Activated naive CD8-positive, alpha-beta T cell treated with anti-CD3 and anti-CD28 coated beads, Interleukin-2, amount 50 U/mL, for 24 hours (primary cell): ENCODE measurements around the gene GXYLT1.
"Not testable (repeated sequence)": the region's sequence is repeated elsewhere in the genome, so short reads cannot be mapped to it uniquely, and the experiment has no call there.

Experiments used
- ATAC-seq: fragments of 150-1000 bp; cut with Tn5 transposase; one replicate; pipeline ENCODE4 v1.10.0; 2021
- DNase-seq: peaks from one replicate; pipeline ENCODE4 v3.0.0; 2021
- H3K27ac Mint-ChIP-seq: one replicate; pipeline ENCODE4 v1.8.0; 2021; ENCODE audit warnings: mild to moderate bottlenecking, mixed read lengths
- H3K27me3 Mint-ChIP-seq: one replicate; pipeline ENCODE4 v1.8.0; 2021; ENCODE audit warnings: mixed read lengths
- H3K36me3 Mint-ChIP-seq: one replicate; pipeline ENCODE4 v1.8.0; 2021; ENCODE audit warnings: low read depth, mixed read lengths
- H3K4me1 Mint-ChIP-seq: one replicate; pipeline ENCODE4 v1.8.0; 2021; ENCODE audit warnings: mixed read lengths
- H3K4me3 Mint-ChIP-seq: one replicate; pipeline ENCODE4 v1.8.0; 2021; ENCODE audit warnings: mild to moderate bottlenecking, moderate library complexity, mixed read lengths
- H3K9me3 Mint-ChIP-seq: one replicate; pipeline ENCODE4 v1.8.0; 2021; ENCODE audit warnings: mixed read lengths

Gene GXYLT1

DNA sequence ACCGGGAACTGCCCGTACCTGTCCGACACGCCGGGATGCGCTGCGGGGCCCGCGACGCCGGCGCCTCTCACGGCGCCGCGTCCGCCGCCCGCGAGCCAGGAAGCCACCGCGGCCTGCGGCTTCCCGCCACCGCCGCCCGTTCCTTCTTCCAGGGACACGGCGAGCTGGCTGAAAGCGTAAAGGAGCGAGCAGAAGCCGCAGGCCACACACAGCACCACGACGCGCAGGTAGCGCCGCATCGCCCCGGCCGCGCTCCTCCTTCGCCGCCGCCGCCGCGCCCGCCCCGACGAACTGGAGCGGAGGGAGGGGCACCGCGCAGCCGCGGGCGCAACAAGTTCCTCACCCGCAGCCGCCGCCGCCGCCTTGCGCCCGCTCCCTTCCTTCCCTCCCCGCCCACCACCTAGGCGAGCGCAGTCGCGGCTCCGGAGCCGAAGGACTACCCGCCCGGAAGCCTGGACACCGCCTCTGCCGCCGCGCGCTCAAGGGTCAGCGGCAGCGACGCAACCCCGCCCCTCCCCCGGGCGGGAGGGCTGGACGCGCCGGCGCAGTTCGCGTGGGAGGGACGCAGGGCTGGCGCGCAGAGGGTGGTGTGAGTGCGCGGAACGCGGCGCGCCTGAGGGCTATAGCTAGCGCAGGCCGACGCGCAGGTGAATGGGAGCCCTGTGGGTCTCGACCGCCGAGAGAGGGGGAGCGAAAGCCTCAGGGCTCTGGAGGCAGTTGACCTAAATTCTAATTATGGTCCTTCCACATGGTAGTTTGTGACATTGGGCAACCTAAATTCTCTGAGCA lies at the start of gene GXYLT1:
Gene GXYLT1, minus strand, starts transcription at position 467 of the 789 bp plus-strand sequence. Its CDS starts 228 bp downstream, at position 239.
- Mint-ChIP-seq H3K36me3 (no peaks in the 10 kb centered on the region), H3K4me3 (peak within 1 kb of the TSS; percentile 93), H3K4me1 (peaks cover 33% of the 10 kb centered on the region), H3K27ac (peak within 1 kb of the TSS; percentile 78), H3K9me3 (no peaks in the 10 kb centered on the region), H3K27me3 (no peaks in the 10 kb centered on the region)
- ATAC-seq (peak; percentile 93), DNase-seq (peak; percentile 89)

DNA sequence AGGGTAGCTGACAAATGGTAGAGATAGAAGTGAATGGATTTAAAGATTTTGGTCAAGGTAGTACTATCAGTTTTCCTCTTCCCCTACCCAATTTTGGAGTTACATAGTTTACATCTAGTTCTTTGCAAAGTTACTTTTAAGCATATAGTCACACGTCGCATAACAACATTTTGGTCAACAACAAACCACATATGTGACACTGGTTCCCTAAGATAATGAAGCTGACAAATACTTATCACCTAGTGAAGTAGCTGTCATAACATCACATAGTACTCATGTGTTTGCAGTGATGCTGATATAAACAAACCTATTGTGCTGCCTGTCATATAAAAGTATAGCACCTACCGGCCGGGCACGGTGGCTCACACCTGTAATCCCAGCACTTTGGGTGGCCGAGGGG lies 48.0 kb upstream of the GXYLT1 start:
- Mint-ChIP-seq H3K27me3 (no peaks in the 10 kb centered on the region), H3K36me3 (peaks cover 16% of the 10 kb centered on the region), H3K4me3 (no peak overlapping the region), H3K27ac (no peak overlapping the region), H3K9me3 (no peaks in the 10 kb centered on the region), H3K4me1 (peaks cover 6% of the 10 kb centered on the region)
- DNase-seq (no peak), ATAC-seq (no peak)

DNA sequence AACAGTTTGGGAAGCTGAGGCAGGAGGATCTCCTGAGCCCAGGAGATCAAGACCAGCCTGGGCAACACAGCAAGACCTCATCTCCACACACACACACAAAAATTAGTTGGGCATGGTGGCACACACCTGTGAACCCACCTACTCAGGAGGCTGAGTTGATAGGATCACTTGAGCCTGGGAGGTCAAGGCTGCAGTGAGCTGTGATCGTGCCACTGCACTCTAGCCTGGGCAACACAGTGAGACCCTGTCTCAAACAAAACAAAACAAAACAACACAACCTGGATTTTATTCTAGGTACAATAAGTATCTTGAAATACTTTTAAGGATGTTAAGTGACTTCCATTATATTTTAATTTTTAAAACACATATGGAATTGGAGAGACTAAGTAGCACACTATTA lies 47.6 kb upstream of the GXYLT1 start:
- peaks cover 6% of the 10 kb centered on the region for H3K4me1 Mint-ChIP-seq
- ATAC-seq, result no peak
- no peak overlapping the region for H3K4me3 Mint-ChIP-seq
- no peak overlapping the region for H3K27ac Mint-ChIP-seq
- H3K36me3 Mint-ChIP-seq, result peaks cover 16% of the 10 kb centered on the region
- H3K27me3 Mint-ChIP-seq, result no peaks in the 10 kb centered on the region
- no peak for DNase-seq
- H3K9me3 Mint-ChIP-seq, result no peaks in the 10 kb centered on the region

DNA sequence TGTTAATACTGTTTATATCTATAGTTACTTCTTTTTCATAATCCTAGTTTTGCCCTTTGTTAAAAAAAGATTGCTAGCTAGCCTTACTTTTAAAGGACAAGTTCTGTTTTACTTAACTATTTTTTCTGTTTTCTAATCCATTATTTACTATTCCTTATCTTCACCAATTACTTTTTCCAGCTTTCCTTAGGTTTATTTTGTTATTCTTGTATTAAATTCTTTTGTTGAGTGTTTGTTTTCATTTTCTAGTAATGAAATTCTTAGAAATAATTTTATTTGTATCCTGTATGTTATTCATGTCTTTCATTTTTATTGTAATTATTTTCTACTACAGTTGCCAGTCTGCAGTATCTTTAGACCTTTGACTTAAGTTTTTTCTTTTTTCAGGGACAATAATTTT lies 45.7 kb upstream of the GXYLT1 start:
- peaks cover 6% of the 10 kb centered on the region for H3K4me1 Mint-ChIP-seq
- H3K9me3 Mint-ChIP-seq, result no peaks in the 10 kb centered on the region
- H3K36me3 Mint-ChIP-seq, result peaks cover 14% of the 10 kb centered on the region
- no peak overlapping the region for H3K27ac Mint-ChIP-seq
- DNase-seq (no peak), ATAC-seq (no peak)
- H3K4me3 Mint-ChIP-seq, result no peak overlapping the region
- no peaks in the 10 kb centered on the region for H3K27me3 Mint-ChIP-seq

DNA sequence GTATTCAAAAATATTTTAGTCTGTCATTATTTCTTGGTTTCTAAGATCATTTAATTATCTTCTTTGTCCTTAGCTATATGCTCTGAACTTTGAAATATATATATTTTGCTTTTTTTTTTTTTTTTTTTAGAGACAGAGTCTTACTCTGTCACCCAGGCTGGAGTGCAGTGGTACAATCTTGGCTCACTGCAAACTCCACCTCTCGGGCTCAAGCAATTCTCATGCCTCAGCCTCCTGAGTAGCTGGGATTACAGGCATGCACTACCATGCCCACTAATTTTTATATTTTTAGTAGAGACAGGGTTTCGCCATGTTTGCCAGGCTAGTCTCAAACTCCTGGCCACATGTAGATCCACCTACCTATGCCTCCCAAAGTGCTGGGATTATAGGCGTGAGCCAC lies 43.6 kb upstream of the GXYLT1 start:
- not testable (repeated sequence) for DNase-seq, H3K9me3 Mint-ChIP-seq, H3K4me1 Mint-ChIP-seq, H3K4me3 Mint-ChIP-seq, H3K27me3 Mint-ChIP-seq, H3K27ac Mint-ChIP-seq, ATAC-seq
- peaks cover 14% of the 10 kb centered on the region for H3K36me3 Mint-ChIP-seq

- DNase-seq (no peak), ATAC-seq (no peak)
- H3K27me3 Mint-ChIP-seq, result no peaks in the 10 kb centered on the region
- no peak overlapping the region for H3K4me3 Mint-ChIP-seq
- H3K36me3 Mint-ChIP-seq, result peaks cover 12% of the 10 kb centered on the region
- H3K9me3 Mint-ChIP-seq, result no peaks in the 10 kb centered on the region
- no peak overlapping the region for H3K27ac Mint-ChIP-seq
- H3K4me1 Mint-ChIP-seq, result peaks cover 12% of the 10 kb centered on the region
These were observed 43.1 kb upstream of the GXYLT1 start for GRCh38 chr12:42187799-42188198.

DNA sequence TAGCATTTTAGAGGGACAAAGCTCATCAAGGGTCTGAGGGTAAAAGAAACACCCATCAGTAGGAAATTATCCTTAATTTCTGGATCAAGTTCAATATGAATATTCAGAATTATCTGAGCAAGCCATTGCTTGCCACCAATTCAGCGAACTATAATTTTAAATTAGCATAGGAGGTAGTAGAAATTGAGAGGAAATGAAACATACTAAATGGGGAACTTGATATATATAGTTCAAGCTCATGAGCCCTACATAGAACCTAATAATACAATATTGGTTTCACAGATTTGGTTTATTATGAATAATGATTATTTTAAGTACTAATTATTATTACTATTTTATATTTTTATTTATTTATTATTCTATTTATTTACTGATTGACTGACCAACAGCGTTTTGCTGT lies 42.1 kb upstream of the GXYLT1 start:
- Mint-ChIP-seq H3K27me3 (no peaks in the 10 kb centered on the region), H3K27ac (no peak overlapping the region), H3K36me3 (peaks cover 11% of the 10 kb centered on the region), H3K4me1 (peaks cover 19% of the 10 kb centered on the region), H3K4me3 (no peak overlapping the region), H3K9me3 (no peaks in the 10 kb centered on the region)
- DNase-seq, result no peak
- ATAC-seq, result no peak

GRCh38 chr12:42182394-42182793 lies 37.7 kb upstream of the GXYLT1 start:
- Mint-ChIP-seq H3K9me3 (no peaks in the 10 kb centered on the region), H3K4me3 (no peak overlapping the region), H3K36me3 (peaks cover 18% of the 10 kb centered on the region), H3K27me3 (no peaks in the 10 kb centered on the region), H3K4me1 (peaks cover 13% of the 10 kb centered on the region), H3K27ac (peak overlapping the region; percentile 14)
- ATAC-seq (no peak), DNase-seq (no peak)

DNA sequence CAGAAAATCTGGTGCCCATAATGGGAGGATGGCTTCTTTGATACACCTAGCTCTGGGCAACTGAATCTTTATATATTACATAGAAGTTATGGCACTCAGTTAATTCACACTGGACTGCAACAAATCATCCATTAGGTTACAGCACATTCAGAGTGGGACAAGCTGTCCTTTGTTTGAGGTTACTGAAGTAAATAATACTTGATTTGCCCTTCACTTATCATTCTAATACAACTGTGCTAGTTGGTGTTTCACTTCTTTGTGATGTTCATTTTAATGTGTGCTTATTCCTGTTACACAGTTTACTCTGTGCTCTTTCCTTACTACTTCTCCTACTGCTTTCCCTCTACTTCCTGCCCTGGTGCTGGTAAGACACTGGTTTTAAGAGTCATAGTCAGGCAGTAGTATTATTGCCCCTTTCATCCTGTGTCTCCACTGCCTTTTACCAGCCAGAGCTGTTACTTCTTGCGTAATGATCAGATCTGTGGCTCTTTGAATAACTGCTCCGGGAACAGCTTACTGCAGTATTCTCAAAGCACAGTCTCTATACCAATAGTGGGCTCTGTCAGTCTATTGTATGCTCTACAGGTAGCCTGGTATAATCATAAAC lies 36.4 kb upstream of the GXYLT1 start:
- H3K27ac Mint-ChIP-seq, result no peak overlapping the region
- DNase-seq (no peak), ATAC-seq (no peak)
- peaks cover 8% of the 10 kb centered on the region for H3K9me3 Mint-ChIP-seq
- no peaks in the 10 kb centered on the region for H3K27me3 Mint-ChIP-seq
- no peak overlapping the region for H3K4me3 Mint-ChIP-seq
- H3K36me3 Mint-ChIP-seq, result peaks cover 27% of the 10 kb centered on the region
- peaks cover 13% of the 10 kb centered on the region for H3K4me1 Mint-ChIP-seq

GRCh38 chr12:42178101-42178500 lies 33.4 kb upstream of the GXYLT1 start:
- H3K36me3 Mint-ChIP-seq, result peaks cover 30% of the 10 kb centered on the region
- H3K9me3 Mint-ChIP-seq, result peaks cover 12% of the 10 kb centered on the region
- DNase-seq, result no peak
- ATAC-seq, result no peak
- no peaks in the 10 kb centered on the region for H3K27me3 Mint-ChIP-seq
- H3K27ac Mint-ChIP-seq, result no peak overlapping the region
- H3K4me3 Mint-ChIP-seq, result no peak overlapping the region
- H3K4me1 Mint-ChIP-seq, result peaks cover 22% of the 10 kb centered on the region

DNA sequence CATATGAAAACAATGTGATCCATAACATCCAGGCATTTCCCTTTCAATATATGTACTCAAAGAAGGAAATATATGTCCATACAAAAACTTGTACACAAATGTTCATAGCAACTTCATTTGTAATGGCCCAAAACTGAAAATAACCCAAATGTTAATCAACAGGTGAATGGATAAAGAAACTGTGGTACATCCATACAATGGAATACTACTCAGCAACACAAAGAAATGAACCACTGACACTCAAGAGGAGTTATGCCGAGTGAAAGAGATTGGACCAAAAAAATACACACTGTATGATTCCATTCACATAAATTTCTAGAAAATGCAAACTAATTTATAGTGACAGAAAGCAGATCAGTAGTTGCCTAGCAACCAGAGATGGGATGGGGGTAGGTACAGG lies 30.3 kb upstream of the GXYLT1 start:
- Mint-ChIP-seq H3K27ac (no peak overlapping the region), H3K36me3 (peaks cover 27% of the 10 kb centered on the region), H3K27me3 (no peaks in the 10 kb centered on the region), H3K4me3 (no peak overlapping the region), H3K4me1 (peaks cover 15% of the 10 kb centered on the region), H3K9me3 (peaks cover 12% of the 10 kb centered on the region)
- ATAC-seq (no peak), DNase-seq (no peak)

GRCh38 chr12:42173961-42174521 lies 29.4 kb upstream of the GXYLT1 start:
- Mint-ChIP-seq H3K27ac (no peak overlapping the region), H3K4me3 (no peak overlapping the region), H3K9me3 (peaks cover 12% of the 10 kb centered on the region), H3K4me1 (peaks cover 15% of the 10 kb centered on the region), H3K27me3 (no peaks in the 10 kb centered on the region), H3K36me3 (peaks cover 27% of the 10 kb centered on the region)
- ATAC-seq, result no peak
- DNase-seq, result no peak

- H3K36me3 Mint-ChIP-seq, result peaks cover 27% of the 10 kb centered on the region
- no peaks in the 10 kb centered on the region for H3K27me3 Mint-ChIP-seq
- H3K9me3 Mint-ChIP-seq, result peaks cover 12% of the 10 kb centered on the region
- no peak for DNase-seq
- H3K4me3 Mint-ChIP-seq, result no peak overlapping the region
- H3K27ac Mint-ChIP-seq, result no peak overlapping the region
- no peak for ATAC-seq
- H3K4me1 Mint-ChIP-seq, result peaks cover 15% of the 10 kb centered on the region
These were observed 28.0 kb upstream of the GXYLT1 start for GRCh38 chr12:42172441-42173210.

DNA sequence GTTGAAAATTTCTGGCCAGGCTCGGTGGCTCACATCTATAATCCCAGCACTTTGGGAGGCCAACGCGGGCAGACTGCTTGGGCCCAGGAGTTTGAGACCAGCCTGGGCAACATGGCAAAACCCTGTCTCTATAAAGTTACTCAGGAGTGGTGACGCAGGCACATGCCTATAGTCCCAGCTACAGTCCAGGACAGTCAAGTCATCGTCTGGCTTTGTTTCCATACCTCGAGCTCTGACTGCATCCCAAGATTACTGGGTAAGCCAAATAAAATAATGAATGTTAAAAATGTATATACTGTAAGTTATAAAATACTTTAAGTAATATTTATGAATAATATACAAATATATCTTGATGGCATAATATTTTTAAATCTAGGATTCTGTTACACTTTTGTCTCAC lies 23.0 kb upstream of the GXYLT1 start:
- H3K9me3 Mint-ChIP-seq, result no peaks in the 10 kb centered on the region
- H3K27me3 Mint-ChIP-seq, result no peaks in the 10 kb centered on the region
- no peak overlapping the region for H3K4me3 Mint-ChIP-seq
- H3K27ac Mint-ChIP-seq, result no peak overlapping the region
- no peak for DNase-seq
- peaks cover 16% of the 10 kb centered on the region for H3K36me3 Mint-ChIP-seq
- peaks cover 17% of the 10 kb centered on the region for H3K4me1 Mint-ChIP-seq
- no peak for ATAC-seq
